HG02763 (cell line): ENCODE data around the gene CCNY.

Experiments used
- ATAC-seq: cut with Tn5 transposase; IDR thresholded peaks from one replicate; pipeline ENCODE4 v1.9.1; 2021; ENCODE audit warnings: mild to moderate bottlenecking, moderate library complexity; ENCODE audit not compliant: unreplicated experiment

CCNY gene

DNA sequence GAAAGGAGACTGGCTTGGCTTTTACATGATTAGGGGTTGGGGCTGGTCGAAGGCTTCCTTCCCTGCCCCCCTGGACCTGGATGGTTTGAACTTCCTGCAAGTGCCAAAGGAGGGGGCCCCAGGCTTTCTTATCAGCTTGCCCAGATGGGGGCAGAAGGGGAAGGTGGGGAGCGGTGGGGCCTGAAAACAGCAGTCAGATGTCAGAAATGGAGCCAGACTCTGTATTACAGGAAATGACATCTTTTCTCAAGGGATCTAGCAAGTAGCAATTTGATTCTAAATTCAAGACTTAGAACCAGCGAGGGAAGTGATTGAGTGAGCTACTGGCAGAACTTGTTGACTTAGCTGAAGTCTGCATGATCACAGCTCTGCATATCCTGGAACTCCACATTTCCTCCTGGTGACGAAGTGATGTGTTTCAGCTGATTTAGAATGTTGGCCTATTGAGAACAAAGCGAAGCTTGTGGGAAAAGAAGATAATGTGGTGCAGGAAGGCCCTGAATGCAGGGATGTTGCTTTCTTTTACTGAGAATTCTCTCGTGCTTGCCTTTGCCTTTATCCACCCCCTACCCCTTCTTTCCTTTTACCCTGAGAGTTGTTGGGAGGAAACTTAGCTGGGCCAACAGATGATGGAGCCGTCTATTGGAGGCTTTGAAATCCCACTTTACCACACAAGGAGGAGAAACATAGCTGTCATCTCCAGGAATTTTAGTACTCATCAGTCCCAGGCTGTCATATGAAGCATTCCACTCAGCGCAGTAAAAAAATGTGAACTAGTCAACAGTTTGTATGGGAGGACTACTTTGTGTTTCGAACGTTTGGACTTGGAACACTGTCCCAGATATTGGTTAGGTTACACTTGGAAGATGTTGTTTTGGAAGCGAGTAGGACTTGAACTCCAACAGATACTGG lies 43.2 kb downstream of the CCNY start:
- ATAC-seq: peak; percentile 64

- no peak for ATAC-seq
Observed at GRCh38 chr10:35382096-35382495, 45.8 kb downstream of the CCNY start.

DNA sequence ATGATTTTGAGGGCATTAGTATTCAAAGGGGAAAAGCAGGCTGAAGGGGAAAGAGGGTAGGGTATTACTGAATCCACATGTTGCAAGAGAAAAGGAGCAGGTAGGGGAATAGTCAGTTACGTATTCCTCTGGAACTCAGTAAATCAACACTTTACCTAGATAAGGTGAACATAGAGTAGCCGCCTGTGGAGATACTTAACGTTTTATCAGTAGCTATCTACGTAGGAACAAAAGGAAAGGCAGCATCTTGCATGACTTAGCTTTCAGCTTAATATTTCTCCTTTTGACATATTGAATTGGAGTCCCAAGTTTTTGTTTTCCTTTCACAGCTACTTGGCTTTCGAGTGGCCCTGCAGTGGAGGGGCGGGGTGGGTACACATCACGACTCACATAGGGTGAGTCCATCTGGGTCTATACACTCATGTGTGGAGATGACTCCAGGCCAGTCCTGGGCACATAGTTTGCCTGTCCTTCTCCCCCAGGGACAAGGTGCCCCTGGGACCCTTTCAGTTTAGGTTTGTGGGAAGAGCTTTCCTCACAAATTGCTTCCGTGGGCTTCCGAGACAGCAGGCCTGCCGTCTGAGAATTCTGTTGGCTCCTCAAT lies 48.1 kb downstream of the CCNY start:
- no peak for ATAC-seq

DNA sequence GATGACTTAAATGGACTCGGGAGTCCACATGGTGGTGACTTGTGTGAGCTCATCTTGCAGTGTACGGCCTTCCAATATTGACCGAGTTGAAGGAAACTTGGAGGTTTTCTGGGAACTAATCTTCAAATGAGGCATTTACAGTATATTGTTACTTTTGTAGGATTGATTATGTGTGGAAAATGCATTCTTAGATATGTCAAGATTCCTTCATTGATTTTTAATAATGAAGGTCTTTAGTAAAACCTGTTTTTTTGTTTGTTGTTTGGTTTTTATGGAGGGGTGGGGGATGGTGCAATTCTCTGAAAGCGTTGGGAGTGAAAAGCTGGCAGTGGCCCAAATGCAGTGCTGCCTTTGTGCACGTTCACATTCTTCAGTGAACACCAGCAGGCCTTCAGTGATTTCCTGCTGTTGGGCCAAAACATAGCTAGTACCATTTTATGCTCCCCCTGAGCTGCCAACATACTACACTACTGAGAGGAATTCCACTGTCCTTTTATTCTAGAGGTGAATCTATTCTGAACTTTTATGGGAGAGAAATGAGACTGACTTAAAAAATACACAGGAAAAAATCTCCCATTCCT lies 50.4 kb downstream of the CCNY start:
- no peak for ATAC-seq

DNA sequence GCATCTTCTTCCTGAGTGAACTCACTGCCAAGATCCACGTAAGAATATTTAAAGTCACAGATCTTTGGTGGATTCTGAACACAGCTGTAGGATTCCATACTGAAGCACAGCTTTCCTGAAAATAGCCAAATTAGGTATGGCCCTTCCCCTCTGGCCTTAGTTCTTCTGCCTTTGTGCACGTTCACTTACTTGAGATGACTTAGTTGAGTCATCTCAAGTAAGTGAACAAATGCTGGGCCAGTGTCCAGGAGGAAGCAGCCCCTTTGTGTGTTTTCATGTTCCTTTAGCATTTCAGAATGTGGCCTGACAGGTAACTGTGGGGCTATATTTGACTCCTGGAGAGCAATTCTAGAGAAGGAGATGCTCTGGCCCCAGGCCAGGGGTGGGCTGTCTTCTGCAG lies 51.5 kb downstream of the CCNY start:
- ATAC-seq: peak; percentile 40

- ATAC-seq: peak; percentile 55
Observed at GRCh38 chr10:35388197-35388596, 51.9 kb downstream of the CCNY start.

DNA sequence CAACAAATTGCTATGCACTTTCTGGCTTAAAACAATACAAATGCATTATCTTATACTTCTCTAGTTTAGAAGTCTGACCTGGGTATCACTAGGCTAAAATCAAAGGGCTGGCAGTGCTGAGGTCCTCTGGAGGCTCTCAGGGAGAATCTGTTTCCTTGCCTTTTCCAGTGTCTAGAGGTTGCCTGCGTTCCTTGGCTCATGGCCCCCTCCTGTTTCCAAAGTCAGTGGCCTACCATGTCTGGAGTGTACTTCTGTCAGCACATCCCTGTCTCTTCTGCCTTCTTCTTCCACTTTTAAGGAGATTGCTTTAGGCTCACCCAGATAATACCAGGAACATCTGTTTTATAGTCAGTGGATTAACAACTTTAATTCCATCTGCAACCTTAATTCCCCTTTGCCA lies 52.4 kb downstream of the CCNY start:
- no peak for ATAC-seq

- no peak for ATAC-seq
Observed at GRCh38 chr10:35390161-35390840, 54.0 kb downstream of the CCNY start.

DNA sequence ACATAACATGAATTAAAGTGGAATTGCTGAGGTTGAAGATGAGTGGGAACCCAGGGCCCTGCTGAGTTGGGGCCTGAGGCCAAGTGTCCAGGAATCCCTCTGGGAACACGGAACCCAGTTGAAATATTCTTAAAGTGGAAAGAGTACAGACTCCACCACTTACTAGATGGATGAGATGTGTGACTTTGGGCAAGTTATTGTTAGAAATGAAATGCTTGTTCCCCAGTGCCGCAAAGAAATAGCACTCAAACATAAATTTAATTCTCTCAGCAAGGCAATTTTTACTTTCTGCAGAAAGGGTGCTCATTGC lies 54.5 kb downstream of the CCNY start:
- no peak for ATAC-seq

- ATAC-seq: no peak
Observed at GRCh38 chr10:35391153-35391953, 55.0 kb downstream of the CCNY start.

- no peak for ATAC-seq
Observed at GRCh38 chr10:35391954-35392262, 55.6 kb downstream of the CCNY start.

DNA sequence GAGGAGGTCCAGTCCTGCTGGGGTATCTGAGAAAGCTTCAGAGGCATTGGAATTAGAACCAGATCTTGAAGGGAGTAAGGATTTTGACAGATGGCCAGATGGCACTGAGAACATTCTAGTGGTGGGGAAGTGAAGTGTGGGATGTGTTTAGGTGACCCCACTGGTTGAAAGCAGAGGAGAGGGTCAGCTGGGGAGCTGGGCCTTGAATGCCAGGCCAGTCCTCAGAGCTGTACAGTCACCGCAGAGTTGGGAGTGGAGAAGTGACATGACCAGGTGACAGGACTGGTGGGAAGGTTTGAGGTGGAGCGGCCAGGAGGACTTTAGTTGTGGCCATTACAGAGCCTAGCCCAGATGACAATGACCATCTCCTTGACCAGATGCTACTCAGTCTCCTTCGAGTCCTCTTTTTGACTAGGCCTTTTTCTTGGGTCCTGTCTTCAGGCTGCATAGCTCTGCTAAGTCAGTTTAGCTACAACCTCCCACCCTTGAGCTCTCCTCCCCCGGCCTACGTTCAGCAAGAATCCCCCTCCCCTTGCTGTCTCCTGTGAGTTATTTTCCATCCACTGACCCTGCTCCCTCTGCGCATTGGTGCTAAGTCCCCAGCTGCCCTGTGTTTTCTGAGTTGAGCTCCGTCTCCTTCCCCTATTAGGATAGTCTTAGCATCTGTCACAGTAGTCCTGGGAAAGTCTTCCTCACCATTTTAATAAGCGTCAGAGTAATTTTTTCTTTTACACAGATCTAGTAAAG lies 56.3 kb downstream of the CCNY start:
- no peak for ATAC-seq

- ATAC-seq: no peak
Observed at GRCh38 chr10:35394411-35394851, 58.1 kb downstream of the CCNY start.

GRCh38 chr10:35394934-35395333 lies 58.6 kb downstream of the CCNY start:
- no peak for ATAC-seq

DNA sequence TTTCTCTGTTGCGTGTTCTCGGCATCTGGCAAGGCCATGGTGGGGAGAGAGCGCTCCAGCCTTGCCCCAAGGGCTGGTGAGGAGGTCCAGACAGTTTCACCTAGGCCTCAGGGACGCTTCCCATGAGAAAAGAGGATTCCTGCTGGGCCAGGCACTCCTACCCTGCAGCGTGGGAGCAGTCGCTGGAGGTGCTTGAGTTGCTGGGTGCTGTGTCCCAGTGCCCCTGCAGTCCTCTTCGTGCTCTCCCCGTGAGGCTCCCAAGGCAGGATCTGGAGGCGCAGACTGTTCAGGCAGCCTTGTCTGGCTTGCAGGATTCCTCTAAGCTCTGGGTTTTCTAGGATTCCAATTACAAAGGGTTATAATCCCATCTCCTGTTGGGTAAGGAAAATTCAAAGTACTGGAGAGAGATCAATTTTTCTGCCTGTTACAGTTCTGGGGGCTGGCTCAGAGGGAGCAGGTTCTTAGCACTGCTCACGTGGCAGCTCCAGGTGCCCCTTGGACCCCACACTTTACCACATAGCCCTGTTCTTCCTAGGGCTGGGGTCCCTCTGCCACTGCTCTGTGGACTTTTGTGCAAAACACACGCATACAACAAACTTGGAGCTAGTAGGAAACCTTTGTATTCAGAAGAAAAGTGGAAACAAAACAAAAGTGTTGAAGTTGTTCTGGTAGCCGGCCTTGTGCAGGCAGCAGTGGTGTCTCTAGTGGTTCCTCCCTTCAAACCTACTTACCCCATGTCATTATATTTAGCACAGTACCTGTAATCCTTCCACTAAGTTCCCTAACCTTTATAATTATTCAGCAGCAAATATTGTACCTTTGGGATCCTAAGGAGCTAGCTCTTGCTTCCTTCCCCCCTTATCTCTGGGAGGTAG lies 60.5 kb downstream of the CCNY start:
- ATAC-seq: no peak

DNA sequence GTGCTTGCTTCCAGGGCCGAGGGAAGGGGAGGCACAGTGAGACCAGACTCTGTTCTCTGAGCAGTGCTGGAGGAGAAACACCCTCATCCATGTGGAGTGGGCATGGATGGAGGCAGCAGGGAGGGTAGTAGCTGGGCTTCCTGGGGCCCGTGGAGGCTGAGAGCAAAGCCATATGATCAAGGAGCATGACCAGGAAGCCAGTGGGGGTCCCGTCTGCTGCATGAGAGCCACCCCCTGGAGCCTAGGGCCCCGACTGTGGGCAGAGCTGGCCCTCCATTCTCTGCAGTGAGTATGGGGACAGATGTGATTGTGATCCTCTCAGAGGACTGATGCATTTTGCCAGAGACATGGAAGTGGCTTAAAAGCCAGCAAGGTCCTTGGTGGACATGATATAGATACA lies 61.6 kb downstream of the CCNY start:
- no peak for ATAC-seq

- no peak for ATAC-seq
Observed at GRCh38 chr10:35398355-35398754, 62.0 kb downstream of the CCNY start.

DNA sequence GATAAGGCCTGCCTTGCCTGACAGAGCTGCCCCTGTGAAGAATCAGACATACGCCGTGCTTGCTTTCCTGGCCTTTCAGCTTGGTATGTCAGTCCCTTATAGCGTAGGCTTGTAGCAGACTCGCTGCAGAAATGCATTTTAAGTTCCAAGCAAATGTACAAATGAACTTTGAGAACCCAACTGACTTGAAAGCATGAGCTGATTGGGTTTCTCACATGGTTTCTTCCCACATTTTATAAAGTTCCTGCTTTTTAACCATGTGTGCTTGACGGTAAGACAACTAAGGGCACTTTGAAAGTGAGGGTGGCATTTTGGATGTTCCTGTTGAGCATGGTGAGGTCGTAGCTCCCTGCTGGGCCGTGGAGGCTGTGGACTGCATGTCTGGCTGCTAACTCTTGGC lies 62.6 kb downstream of the CCNY start:
- no peak for ATAC-seq

DNA sequence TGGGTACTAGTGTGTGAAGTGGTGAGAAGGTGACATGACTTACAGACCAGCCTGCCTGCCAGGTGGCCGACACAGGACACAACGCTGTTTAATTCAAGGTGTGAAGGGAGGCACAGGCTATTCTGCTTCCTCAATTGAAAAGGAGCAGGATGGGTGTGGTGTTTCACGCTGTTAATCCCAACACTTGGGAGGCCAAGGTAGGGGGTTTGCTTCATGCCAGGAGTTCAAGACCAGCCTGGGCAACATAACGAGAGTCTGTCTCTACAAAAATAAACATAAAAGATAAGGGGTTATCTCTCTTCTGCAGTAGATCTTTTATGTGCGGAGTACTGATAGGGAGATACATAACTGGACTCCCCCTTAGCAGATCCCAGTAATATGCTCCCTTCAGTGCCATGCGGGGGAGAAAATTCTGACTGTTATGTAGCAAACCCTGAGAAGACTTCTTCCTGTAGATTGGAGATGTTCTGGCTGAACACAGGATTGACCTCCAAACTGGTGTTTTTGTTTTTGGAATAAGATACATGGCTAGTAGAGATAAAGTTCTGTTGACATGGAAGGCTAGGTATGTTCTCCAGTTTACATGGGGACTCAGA lies 63.2 kb downstream of the CCNY start:
- ATAC-seq: no peak
